ENCODE measurements around the gene MAPK12. TPM values are rescaled to one million over a fixed set of nuclear protein-coding genes. Genes with fewer than 3 reads are reported as not detected.

The MAPK12 gene
- total and polyA plus RNA-seq, 9 of the 15 experiments (the other 6 are each of a cell fraction or from before 2014, with no cell fraction given) = 0.79 to 71.5 (median 32.8) TPM

DNA sequence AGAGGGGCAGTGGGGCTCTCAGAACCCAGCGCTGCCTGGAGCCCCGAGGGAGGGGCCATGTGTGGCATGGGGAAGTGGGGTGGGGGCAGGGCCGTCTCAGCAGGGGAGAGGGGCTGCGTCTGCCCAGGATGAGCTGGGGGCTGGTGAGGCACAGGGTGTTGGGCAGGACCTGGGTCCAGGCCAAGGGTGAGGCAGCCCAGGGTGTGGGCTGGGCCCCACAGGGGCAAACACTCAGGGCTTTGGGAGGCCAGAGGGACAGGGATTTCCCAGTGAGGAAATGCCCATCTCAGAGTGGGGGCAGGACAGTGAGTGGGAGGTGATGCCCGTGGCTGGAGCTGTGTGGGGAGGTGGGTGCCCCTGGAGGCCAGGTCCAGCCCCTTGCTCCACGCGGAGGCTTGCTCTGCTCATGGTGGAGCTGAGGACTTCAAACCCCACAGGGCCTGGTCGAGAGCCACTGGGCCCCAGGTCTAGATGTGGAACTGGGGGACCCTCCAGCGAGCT is 40.6 kb upstream of the MAPK12 start:
- FAIRE-seq = no peak
- no peak for ATAC-seq
- in situ Hi-C loops (cut with MboI) (no loop called here), intact Hi-C loops (cut with micrococcal nuclease) (no loop called here)
- POLR2A ChIA-PET = no interaction called here
- CTCF ChIA-PET (ENCODE audit: low intra/inter-chr PET ratio) = no interaction called here
- H3K79me2 ChIP-seq (ENCODE audit: control insufficient read depth, insufficient read depth, low read length) = peaks cover 63% of the 10 kb centered on the region
- H3K27ac ChIP-seq (ENCODE audit: extremely low read depth, low read depth, low read length) = no peak overlapping the region
- 65% methylated on average over 4 of the region's 9 CpGs for WGBS (ENCODE audit: insufficient coverage, low coverage, missing lambda C conversion rate)
- no peak for TF ChIP-seq ZNF124 (CRISPR knock-in tag; IDR thresholded peaks at IDR 0.05)
- TF ChIP-seq, protein P1, sequence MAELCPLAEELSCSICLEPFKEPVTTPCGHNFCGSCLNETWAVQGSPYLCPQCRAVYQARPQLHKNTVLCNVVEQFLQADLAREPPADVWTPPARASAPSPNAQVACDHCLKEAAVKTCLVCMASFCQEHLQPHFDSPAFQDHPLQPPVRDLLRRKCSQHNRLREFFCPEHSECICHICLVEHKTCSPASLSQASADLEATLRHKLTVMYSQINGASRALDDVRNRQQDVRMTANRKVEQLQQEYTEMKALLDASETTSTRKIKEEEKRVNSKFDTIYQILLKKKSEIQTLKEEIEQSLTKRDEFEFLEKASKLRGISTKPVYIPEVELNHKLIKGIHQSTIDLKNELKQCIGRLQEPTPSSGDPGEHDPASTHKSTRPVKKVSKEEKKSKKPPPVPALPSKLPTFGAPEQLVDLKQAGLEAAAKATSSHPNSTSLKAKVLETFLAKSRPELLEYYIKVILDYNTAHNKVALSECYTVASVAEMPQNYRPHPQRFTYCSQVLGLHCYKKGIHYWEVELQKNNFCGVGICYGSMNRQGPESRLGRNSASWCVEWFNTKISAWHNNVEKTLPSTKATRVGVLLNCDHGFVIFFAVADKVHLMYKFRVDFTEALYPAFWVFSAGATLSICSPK (IDR thresholded peaks at IDR 0.05; ENCODE audit: borderline replicate concordance) = no peak
- peak; percentile 25; the same call in 1 of the 2 replicates for TF ChIP-seq RBFOX2 (IDR thresholded peaks at IDR 0.05; ENCODE audit: low read depth, low read length)
- TF ChIP-seq BHLHE40 (IDR thresholded peaks at IDR 0.05; ENCODE audit: low read length) = no peak
- TF ChIP-seq, protein P2, sequence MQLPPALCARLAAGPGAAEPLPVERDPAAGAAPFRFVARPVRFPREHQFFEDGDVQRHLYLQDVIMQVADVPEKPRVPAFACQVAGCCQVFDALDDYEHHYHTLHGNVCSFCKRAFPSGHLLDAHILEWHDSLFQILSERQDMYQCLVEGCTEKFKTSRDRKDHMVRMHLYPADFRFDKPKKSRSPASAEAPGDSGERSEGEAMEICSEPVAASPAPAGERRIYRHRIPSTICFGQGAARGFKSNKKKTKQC (CRISPR knock-in tag; IDR thresholded peaks at IDR 0.05) = no peak
- no peak for TF ChIP-seq HIVEP1 (CRISPR knock-in tag; IDR thresholded peaks at IDR 0.05)
- no peaks in the 10 kb centered on the region for H3K27me3 ChIP-seq (ENCODE audit: control insufficient read depth in 2 of 2, insufficient read depth in 2 of 2, low read length in 2 of 2)
- no TSS peak for BruUV-seq (replicated peaks)
- H3K9me1 ChIP-seq (ENCODE audit: control insufficient read depth, insufficient read depth, low read length) = no peaks in the 10 kb centered on the region
- H2AFZ ChIP-seq (ENCODE audit: low read depth, low read length) = no peak overlapping the region
- DNase-seq (ENCODE audit: extremely low read depth in 1 of 4, low spot score in 3 of 4) = no peak
- peak overlapping the region in 1 of 2 experiments; percentile 45; a peak in 2 of 4 replicates for H3K9ac ChIP-seq (ENCODE audit: insufficient read depth in 1 of 2, low read depth in 2 of 2, low read length in 2 of 2)
- H3K36me3 ChIP-seq (ENCODE audit: control insufficient read depth, insufficient read depth, low read length) = no peaks in the 10 kb centered on the region
- no peaks in the 10 kb centered on the region for H3K9me3 ChIP-seq (replicated peaks; ENCODE audit: control insufficient read depth, insufficient read depth, low read depth, low read length)
- H3K4me2 ChIP-seq (ENCODE audit: insufficient read depth, low read length) = no peak overlapping the region
- no peaks in the 10 kb centered on the region for H4K20me1 ChIP-seq (replicated peaks; ENCODE audit: control insufficient read depth, insufficient read depth, low read length)
- H3K4me3 ChIP-seq = no peak overlapping the region
- peaks cover 26 to 88% of the 10 kb centered on the region in 2 experiments for H3K4me1 ChIP-seq (replicated peaks in 1 of 2; ENCODE audit: control insufficient read depth in 2 of 2, insufficient read depth in 2 of 2, low read length in 2 of 2)
